ENCODE data around the gene FBXO41. TPM values are rescaled to one million over a fixed set of nuclear protein-coding genes. Genes with fewer than 3 reads are reported as not detected.

The FBXO41 gene
- total RNA-seq, 1 experiment from 2014 or later: 4.4 TPM

DNA sequence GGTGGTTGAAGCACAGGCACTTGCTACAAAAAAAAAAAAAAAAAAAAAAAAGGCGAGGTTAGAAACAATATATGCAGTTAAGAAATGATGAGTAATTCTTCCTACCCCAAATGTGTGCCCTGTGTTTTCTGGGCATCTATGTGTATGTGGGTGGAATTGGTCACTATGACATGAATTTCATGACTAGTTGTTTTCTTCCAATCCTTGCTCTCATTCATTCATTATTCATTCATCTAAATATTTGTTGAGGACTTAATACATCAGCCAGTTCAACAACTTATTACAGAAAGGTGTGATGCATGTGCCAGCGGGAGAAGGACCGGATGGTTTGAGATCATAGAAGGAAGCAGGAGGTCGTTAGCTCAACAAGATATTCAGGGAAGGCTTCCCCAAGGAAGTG lies 17.4 kb upstream of the FBXO41 start:
- CTCF ChIA-PET: interaction anchor here (0.6 to 1.1 kb wide), 2 partner anchors 11 to 172 kb away, joined by 4 to 5 read pairs; no protein-coding TSS in a partner anchor
- DNase-seq (ENCODE audit: unreplicated experiment): peak; percentile 36

GRCh38 chr2:73300926-73301325 lies 16.6 kb upstream of the FBXO41 start:
- Mint-ChIP-seq H3K27me3 (ENCODE audit: insufficient read depth, unreplicated experiment) (peaks cover 35% of the 10 kb centered on the region), H3K36me3 (ENCODE audit: insufficient read depth, unreplicated experiment) (no peaks in the 10 kb centered on the region), H3K4me1 (ENCODE audit: insufficient read depth, unreplicated experiment) (peaks cover 19% of the 10 kb centered on the region), H3K27ac (ENCODE audit: low read depth, unreplicated experiment) (no peak overlapping the region), H3K4me3 (ENCODE audit: unreplicated experiment) (no peak overlapping the region), H3K9me3 (ENCODE audit: unreplicated experiment) (no peaks in the 10 kb centered on the region)
- TF ChIP-seq, protein P1, sequence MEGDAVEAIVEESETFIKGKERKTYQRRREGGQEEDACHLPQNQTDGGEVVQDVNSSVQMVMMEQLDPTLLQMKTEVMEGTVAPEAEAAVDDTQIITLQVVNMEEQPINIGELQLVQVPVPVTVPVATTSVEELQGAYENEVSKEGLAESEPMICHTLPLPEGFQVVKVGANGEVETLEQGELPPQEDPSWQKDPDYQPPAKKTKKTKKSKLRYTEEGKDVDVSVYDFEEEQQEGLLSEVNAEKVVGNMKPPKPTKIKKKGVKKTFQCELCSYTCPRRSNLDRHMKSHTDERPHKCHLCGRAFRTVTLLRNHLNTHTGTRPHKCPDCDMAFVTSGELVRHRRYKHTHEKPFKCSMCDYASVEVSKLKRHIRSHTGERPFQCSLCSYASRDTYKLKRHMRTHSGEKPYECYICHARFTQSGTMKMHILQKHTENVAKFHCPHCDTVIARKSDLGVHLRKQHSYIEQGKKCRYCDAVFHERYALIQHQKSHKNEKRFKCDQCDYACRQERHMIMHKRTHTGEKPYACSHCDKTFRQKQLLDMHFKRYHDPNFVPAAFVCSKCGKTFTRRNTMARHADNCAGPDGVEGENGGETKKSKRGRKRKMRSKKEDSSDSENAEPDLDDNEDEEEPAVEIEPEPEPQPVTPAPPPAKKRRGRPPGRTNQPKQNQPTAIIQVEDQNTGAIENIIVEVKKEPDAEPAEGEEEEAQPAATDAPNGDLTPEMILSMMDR (IDR thresholded peaks at IDR 0.05; ENCODE audit: unreplicated experiment): no peak
- DNase-seq (ENCODE audit: unreplicated experiment): no peak
- BruUV-seq (replicated peaks): no TSS peak
- intact Hi-C loops (cut with micrococcal nuclease): no loop called here
- CTCF ChIA-PET: interaction anchor here (1.8 kb wide), 1 partner anchor 11 kb away, joined by 10 read pairs; no protein-coding TSS in a partner anchor
- POLR2A ChIA-PET: interaction anchor here (1.0 kb wide), 1 partner anchor 9 kb away, joined by 4 read pairs; no protein-coding TSS in a partner anchor

More for the DNA sequence above, 17.4 kb upstream of the FBXO41 start:
- Mint-ChIP-seq H3K4me1 (ENCODE audit: insufficient read depth, unreplicated experiment) (peaks cover 12% of the 10 kb centered on the region), H3K36me3 (ENCODE audit: insufficient read depth, unreplicated experiment) (no peaks in the 10 kb centered on the region), H3K4me3 (ENCODE audit: unreplicated experiment) (no peak overlapping the region), H3K27ac (ENCODE audit: low read depth, unreplicated experiment) (no peak overlapping the region), H3K27me3 (ENCODE audit: insufficient read depth, unreplicated experiment) (peaks cover 42% of the 10 kb centered on the region), H3K9me3 (ENCODE audit: unreplicated experiment) (no peaks in the 10 kb centered on the region)
- no TSS peak for BruUV-seq (replicated peaks)
- POLR2A ChIA-PET: interaction anchor here (0.7 kb wide), 1 partner anchor 69 kb away, joined by 3 read pairs; the partner anchor contains the start of gene PRADC1
- intact Hi-C loops (cut with micrococcal nuclease): no loop called here
- TF ChIP-seq, protein P1 (IDR thresholded peaks at IDR 0.05; ENCODE audit: unreplicated experiment): no peak

DNA sequence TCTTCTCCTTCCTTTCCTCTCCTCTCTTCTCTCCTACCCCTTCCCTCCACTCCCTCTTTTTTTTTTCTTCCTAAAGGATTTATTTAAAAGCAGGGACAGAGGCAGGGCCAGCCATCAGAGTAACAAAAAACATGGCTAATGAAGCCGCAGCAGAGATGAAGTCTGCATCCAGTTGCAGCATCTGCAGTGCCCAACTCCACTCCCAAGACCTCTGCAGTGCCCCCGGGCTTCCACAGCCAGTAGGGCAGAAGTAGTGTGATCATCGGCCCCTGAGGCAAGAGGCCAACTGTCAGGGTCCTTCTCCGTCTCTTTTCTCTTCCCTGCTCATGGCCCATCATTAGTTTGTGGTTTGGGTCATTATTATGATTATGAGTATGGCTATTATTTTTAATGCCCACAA lies 13.3 kb upstream of the FBXO41 start:
- no peaks in the 10 kb centered on the region for H3K9me3 Mint-ChIP-seq (ENCODE audit: unreplicated experiment)
- intact Hi-C loops (cut with micrococcal nuclease): loop anchor here (10.0 kb wide), 1 partner anchor 87 kb away; the partner anchor contains the start of gene ALMS1
- ChIA-PET POLR2A (interaction anchor here (0.7 kb wide), 1 partner anchor 480 kb away, joined by 3 read pairs; no protein-coding TSS in a partner anchor), CTCF (no interaction called here)
- TF ChIP-seq, protein P1 (IDR thresholded peaks at IDR 0.05; ENCODE audit: unreplicated experiment): no peak
- no peak for DNase-seq (ENCODE audit: unreplicated experiment)
- no peak overlapping the region for H3K4me3 Mint-ChIP-seq (ENCODE audit: unreplicated experiment)
- BruUV-seq (replicated peaks): no TSS peak
- peaks cover 27% of the 10 kb centered on the region for H3K4me1 Mint-ChIP-seq (ENCODE audit: insufficient read depth, unreplicated experiment)
- peaks cover 14% of the 10 kb centered on the region for H3K27me3 Mint-ChIP-seq (ENCODE audit: insufficient read depth, unreplicated experiment)
- H3K36me3 Mint-ChIP-seq (ENCODE audit: insufficient read depth, unreplicated experiment): no peaks in the 10 kb centered on the region
- H3K27ac Mint-ChIP-seq (ENCODE audit: low read depth, unreplicated experiment): no peak overlapping the region

- POLR2A ChIA-PET: interaction anchor here (0.7 kb wide), 2 partner anchors 170 to 480 kb away, joined by 3 read pairs; no protein-coding TSS in a partner anchor
- CTCF ChIA-PET: interaction anchor here (1.4 kb wide), 1 partner anchor 63 kb away, joined by 5 read pairs; no protein-coding TSS in a partner anchor
Observed at GRCh38 chr2:73297151-73297559, 12.9 kb upstream of the FBXO41 start.

More at GRCh38 chr2:73297151-73297559, 12.9 kb upstream of the FBXO41 start:
- H3K4me1 Mint-ChIP-seq (ENCODE audit: insufficient read depth, unreplicated experiment): peaks cover 27% of the 10 kb centered on the region
- TF ChIP-seq, protein P1 (IDR thresholded peaks at IDR 0.05; ENCODE audit: unreplicated experiment): no peak
- H3K36me3 Mint-ChIP-seq (ENCODE audit: insufficient read depth, unreplicated experiment): no peaks in the 10 kb centered on the region
- intact Hi-C loops (cut with micrococcal nuclease): loop anchor here (10.0 kb wide), 1 partner anchor 88 kb away; the partner anchor contains the start of gene ALMS1
- no peak overlapping the region for H3K27ac Mint-ChIP-seq (ENCODE audit: low read depth, unreplicated experiment)
- peaks cover 10% of the 10 kb centered on the region for H3K27me3 Mint-ChIP-seq (ENCODE audit: insufficient read depth, unreplicated experiment)
- BruUV-seq (replicated peaks): no TSS peak
- no peak overlapping the region for H3K4me3 Mint-ChIP-seq (ENCODE audit: unreplicated experiment)
- DNase-seq (ENCODE audit: unreplicated experiment): no peak
- H3K9me3 Mint-ChIP-seq (ENCODE audit: unreplicated experiment): no peaks in the 10 kb centered on the region

All from MCF 10A (cell line).